PC-3 (cell line): ENCODE data around the gene SH2B3. TPM values are rescaled to one million over a fixed set of nuclear protein-coding genes. Genes with fewer than 3 reads are reported as not detected.

Experiments used
- ATAC-seq: fragments of 200-7000 bp; cut with Tn5 transposase; 2 replicates; pipeline ENCODE4 v1.9.1; 2020; ENCODE audit warnings: mild to moderate bottlenecking, moderate library complexity
- BruUV-seq: library from RNA; stranded (reverse); fragments of 400-500 nt; replicated peaks from 2 replicates; lab custom pipeline; 2021; lab: Mats Ljungman, UMichigan
- CTCF ChIA-PET: fragments of 300-600 bp; sonication (Branson Sonifier 250); formaldehyde crosslinking; loops from one replicate; lab custom pipeline; 2022; ENCODE audit warnings: antibody characterized with exemption; lab: Charles Lee
- POLR2A ChIA-PET: fragments of 300-600 bp; sonication (Branson Sonifier 250); formaldehyde crosslinking; loops from one replicate; lab custom pipeline; 2022; ENCODE audit warnings: antibody characterized with exemption; ENCODE audit not compliant: unreplicated experiment; lab: Charles Lee
- DNase-seq: peaks from one replicate; pipeline ENCODE4 v3.0.0-alpha.2; 2015
- H2AFZ ChIP-seq: fragments of 300-600 bp; sonication (generic); 2 replicates; pipeline ENCODE4 v1.6.0; 2016; ENCODE audit warnings: antibody characterized with exemption, low read length
- H3F3A ChIP-seq: fragments of 300-600 bp; sonication (generic); one replicate; pipeline ENCODE4 v1.6.0; 2017; ENCODE audit warnings: antibody characterized with exemption, low read length, control low read depth, mild to moderate bottlenecking; ENCODE audit not compliant: unreplicated experiment
- H3K27ac ChIP-seq: fragments of 300-600 bp; sonication (generic); 2 replicates; pipeline ENCODE4 v1.5.1; 2016; ENCODE audit warnings: mild to moderate bottlenecking, low read length
- H3K27me3 ChIP-seq: fragments of 300-600 bp; sonication (generic); 2 replicates; pipeline ENCODE4 v1.6.1; 2016; ENCODE audit warnings: low read length, mixed read lengths
- H3K36me3 ChIP-seq: fragments of 300-600 bp; sonication (generic); 2 replicates; pipeline ENCODE4 v1.6.1; 2016; ENCODE audit warnings: low read depth, mixed run types, low read length, mixed read lengths
- H3K4me1 ChIP-seq: fragments of 300-600 bp; sonication (generic); 2 replicates; pipeline ENCODE4 v1.5.1; 2016; ENCODE audit warnings: low read length; ENCODE audit not compliant: insufficient read depth
- H3K4me2 ChIP-seq: fragments of 300-600 bp; sonication (generic); 2 replicates; pipeline ENCODE4 v1.6.0; 2016; ENCODE audit warnings: low read length
- H3K4me3 ChIP-seq: fragments of 300-600 bp; sonication (generic); 2 replicates; pipeline ENCODE4 v1.5.1; 2016; ENCODE audit warnings: mild to moderate bottlenecking, low read length, mixed read lengths
- H3K79me2 ChIP-seq: fragments of 300-600 bp; sonication (generic); 2 replicates; pipeline ENCODE4 v1.6.1; 2017; ENCODE audit warnings: low read length, mixed read lengths
- H3K9ac ChIP-seq: fragments of 300-600 bp; sonication (generic); 2 replicates; pipeline ENCODE4 v1.6.0; 2016; ENCODE audit warnings: mild to moderate bottlenecking, low read length
- H3K9me2 ChIP-seq: fragments of 300-600 bp; sonication (generic); replicated peaks from 2 replicates; pipeline ENCODE4 v1.6.1; 2016; ENCODE audit warnings: mixed run types, low read length, mixed read lengths
- H3K9me3 ChIP-seq: fragments of 300-600 bp; sonication (generic); 2 replicates; pipeline ENCODE4 v1.6.1; 2016; ENCODE audit warnings: low read length, mixed read lengths
- H4K20me1 ChIP-seq: fragments of 300-600 bp; sonication (generic); 2 replicates; pipeline ENCODE4 v1.6.1; 2016; ENCODE audit warnings: low read length, mixed read lengths
- EZH2 ChIP-seq: fragments of 300-600 bp; sonication (generic); IDR thresholded peaks from one replicate; pipeline ENCODE4 v1.6.1; 2017; ENCODE audit warnings: antibody characterized with exemption, mild to moderate bottlenecking, low read length; ENCODE audit not compliant: unreplicated experiment
- EZH2phosphoT487 ChIP-seq: fragments of 300-600 bp; sonication (generic); IDR thresholded peaks from 2 replicates; pipeline ENCODE4 v1.6.1; 2018; ENCODE audit warnings: mild to moderate bottlenecking, antibody characterized with exemption, low read length, borderline replicate concordance
- intact Hi-C: fragments of 100-400 bp; cut with micrococcal nuclease; formaldehyde crosslinking; loops from 2 replicates; pipeline ENCODE4 v1.9.0; 2023
- total RNA-seq: library from RNA; depleted of rRNA; stranded (reverse); fragments of >200 nt; gene quantifications from 2 replicates; pipeline ENCODE4 v1.2.3, GENCODE V29; 2014
- TF ChIP-seq, protein P1 (sequence below): fragments of 300-600 bp; sonication (generic); conservative IDR thresholded peaks from 2 replicates; pipeline ENCODE4 v1.5.1; 2017; ENCODE audit warnings: antibody characterized with exemption, low read depth, mild to moderate bottlenecking, low read length

Gene SH2B3
- total RNA-seq, 1 experiment from 2014 or later: 12.9 TPM

DNA sequence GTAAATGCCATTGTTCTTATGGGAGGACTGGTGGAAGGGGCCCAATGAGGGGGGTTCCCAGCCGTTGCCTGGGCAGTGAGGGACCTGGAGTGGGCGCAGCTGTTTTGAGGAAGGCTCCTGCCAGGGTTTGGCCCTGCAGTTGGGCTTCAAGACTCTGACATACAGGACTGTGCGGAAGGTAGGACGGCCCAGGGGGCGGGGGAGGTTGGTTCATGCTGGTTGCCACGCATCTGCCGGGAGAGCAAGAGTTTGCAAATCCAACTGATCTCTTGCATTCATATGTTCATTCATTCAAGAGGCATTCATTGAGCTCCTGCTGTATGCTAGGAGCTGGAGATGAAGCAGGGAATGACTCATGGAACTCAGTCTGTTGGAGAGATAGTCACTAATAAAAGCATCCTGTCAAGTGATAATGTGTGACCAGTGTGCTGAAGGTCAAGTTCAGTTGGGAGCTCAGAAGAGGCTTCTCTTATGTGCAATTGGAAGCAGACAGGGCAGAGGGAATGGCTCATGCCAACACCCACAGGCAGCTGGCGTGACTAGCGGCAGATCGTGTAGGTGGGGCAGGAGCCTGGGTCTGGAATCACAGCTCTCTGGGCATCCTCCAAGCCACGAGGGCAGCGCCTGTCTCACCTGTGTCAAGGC is 7.8 kb downstream of the SH2B3 start:
- ATAC-seq (peak; percentile 67), DNase-seq (peak; percentile 59)
- Histone ChIP-seq H2AFZ (no peak overlapping the region), H3K36me3 (peaks cover under 1% of the 10 kb centered on the region; the same call in 1 of the 2 replicates), H3K27ac (no peak overlapping the region), H3K9ac (no peak overlapping the region), H3K4me3 (no peak overlapping the region), H3F3A (no peaks in the 10 kb centered on the region), H3K27me3 (no peaks in the 10 kb centered on the region), H3K9me2 (no peaks in the 10 kb centered on the region), H3K4me1 (peaks cover 11% of the 10 kb centered on the region), H4K20me1 (no peaks in the 10 kb centered on the region), H3K9me3 (no peaks in the 10 kb centered on the region), H3K79me2 (peaks cover 35% of the 10 kb centered on the region), H3K4me2 (peak overlapping the region; percentile 2; the same call in 1 of the 2 replicates)
- intact Hi-C loops: no loop called here
- ChIA-PET POLR2A (no interaction called here), CTCF (interaction anchor here (1.1 kb wide), 1 partner anchor 38 kb away, joined by 3 read pairs; no protein-coding TSS in a partner anchor)
- no TSS peak for BruUV-seq
- TF ChIP-seq EZH2 (no peak), EZH2phosphoT487 (no peak)
- TF ChIP-seq, protein P1, sequence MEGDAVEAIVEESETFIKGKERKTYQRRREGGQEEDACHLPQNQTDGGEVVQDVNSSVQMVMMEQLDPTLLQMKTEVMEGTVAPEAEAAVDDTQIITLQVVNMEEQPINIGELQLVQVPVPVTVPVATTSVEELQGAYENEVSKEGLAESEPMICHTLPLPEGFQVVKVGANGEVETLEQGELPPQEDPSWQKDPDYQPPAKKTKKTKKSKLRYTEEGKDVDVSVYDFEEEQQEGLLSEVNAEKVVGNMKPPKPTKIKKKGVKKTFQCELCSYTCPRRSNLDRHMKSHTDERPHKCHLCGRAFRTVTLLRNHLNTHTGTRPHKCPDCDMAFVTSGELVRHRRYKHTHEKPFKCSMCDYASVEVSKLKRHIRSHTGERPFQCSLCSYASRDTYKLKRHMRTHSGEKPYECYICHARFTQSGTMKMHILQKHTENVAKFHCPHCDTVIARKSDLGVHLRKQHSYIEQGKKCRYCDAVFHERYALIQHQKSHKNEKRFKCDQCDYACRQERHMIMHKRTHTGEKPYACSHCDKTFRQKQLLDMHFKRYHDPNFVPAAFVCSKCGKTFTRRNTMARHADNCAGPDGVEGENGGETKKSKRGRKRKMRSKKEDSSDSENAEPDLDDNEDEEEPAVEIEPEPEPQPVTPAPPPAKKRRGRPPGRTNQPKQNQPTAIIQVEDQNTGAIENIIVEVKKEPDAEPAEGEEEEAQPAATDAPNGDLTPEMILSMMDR: no peak

DNA sequence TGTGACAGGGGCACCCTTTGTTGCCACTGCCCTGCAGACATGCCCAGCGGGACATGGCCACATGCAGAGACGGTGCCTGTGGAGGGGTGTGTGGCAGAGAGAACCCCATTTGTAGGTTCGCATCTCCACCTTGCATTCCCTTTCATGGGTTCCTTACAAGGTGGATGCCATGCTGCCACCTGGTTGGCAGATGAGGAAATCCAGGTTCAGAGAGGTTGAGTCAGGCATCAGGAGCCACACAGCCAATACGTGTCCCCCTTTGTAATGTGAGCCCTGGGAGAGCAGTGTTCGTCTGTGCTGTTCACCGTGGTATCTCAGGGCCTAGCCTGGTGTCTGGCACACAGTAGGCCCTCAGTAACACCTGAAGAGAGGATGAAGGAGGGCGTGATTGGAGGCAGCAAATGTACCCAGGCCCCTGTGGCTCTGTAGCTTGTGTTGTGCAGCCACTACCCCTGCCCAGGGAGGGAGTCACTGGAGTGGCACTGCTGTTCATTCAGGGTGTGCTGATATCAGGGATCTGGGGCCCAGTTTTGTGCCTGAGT is 9.1 kb downstream of the SH2B3 start:
- CTCF ChIA-PET: no interaction called here
- no peak for DNase-seq
- H4K20me1 ChIP-seq: no peaks in the 10 kb centered on the region

More for the DNA sequence above, 9.1 kb downstream of the SH2B3 start:
- Histone ChIP-seq H3K4me2 (no peak overlapping the region), H3K27me3 (no peaks in the 10 kb centered on the region), H2AFZ (no peak overlapping the region), H3K4me3 (no peak overlapping the region), H3K27ac (no peak overlapping the region), H3F3A (no peaks in the 10 kb centered on the region), H3K79me2 (peaks cover 27% of the 10 kb centered on the region), H3K9me2 (no peaks in the 10 kb centered on the region), H3K9ac (no peak overlapping the region), H3K4me1 (peaks cover 11% of the 10 kb centered on the region), H3K36me3 (peaks cover 4% of the 10 kb centered on the region; the same call in 1 of the 2 replicates), H3K9me3 (no peaks in the 10 kb centered on the region)
- no peak for TF ChIP-seq EZH2phosphoT487
- TF ChIP-seq, protein P1: no peak
- TF ChIP-seq EZH2: no peak
- ATAC-seq: no peak
- POLR2A ChIA-PET: no interaction called here
- BruUV-seq: no TSS peak
- intact Hi-C loops: no loop called here
